GM23248 (cell line): ENCODE data around the gene HOXA13.

Source experiments
- EZH2 ChIP-seq: fragments of 200-600 bp; sonication (generic); IDR thresholded peaks from 2 replicates; pipeline ENCODE4 v1.6.1; 2018; ENCODE audit warnings: antibody characterized with exemption, mild to moderate bottlenecking; ENCODE audit not compliant: insufficient read depth, poor library complexity, severe bottlenecking
- EZH2phosphoT487 ChIP-seq: fragments of 200-600 bp; sonication (generic); IDR thresholded peaks from 2 replicates; pipeline ENCODE4 v1.6.1; 2018; ENCODE audit warnings: antibody characterized with exemption, moderate library complexity, mild to moderate bottlenecking, low read depth; ENCODE audit not compliant: insufficient read depth

DNA sequence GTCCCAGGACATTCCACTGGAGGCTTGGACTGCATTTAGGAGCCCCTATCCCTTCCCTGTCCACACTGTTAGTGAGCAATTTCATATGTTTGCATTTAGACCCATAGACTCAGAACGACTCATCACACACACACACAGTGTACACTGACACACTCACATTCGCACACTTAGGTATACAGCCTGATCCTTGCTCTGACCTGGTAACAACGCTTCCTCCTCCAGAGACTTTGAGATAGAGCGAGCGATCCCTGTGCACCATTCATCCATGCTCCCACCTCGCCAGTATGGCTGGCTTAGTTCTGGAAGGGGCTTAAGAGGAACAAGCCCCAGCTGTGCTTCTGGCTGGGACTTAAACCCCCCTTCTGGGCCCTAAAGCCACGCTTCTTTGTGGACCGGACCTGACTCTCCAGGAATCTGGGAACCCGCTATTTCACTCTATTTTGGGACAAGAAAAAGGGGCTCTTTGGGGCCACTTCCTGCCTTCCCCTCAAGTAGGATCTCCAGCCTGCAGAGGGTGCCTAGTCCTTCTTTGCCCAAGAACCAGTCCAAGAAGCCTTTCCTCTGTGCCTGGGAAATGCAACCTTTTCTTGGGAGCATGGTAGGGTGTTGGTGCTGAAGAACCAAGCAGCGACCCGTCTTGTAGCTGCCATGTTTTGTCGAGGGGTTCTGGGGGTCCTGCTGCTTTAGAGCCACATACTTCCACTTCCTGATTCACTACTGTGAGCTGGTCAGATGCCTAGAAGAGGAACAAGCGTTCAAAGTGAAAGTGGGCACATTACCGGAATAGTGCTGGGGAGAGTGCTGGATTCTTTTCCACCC is 1.1 kb upstream of the HOXA13 start:
- TF ChIP-seq EZH2phosphoT487 (no peak), EZH2 (no peak)
